Stimulated activated naive CD8-positive, alpha-beta T cell treated with anti-CD3 and anti-CD28 coated beads, Interleukin-15, amount 100 ng/mL, for 72 hours (primary cell): ENCODE measurements around the gene PLGRKT.

Experiments used
- ATAC-seq: fragments of 150-1000 bp; cut with Tn5 transposase; 2 replicates; pipeline ENCODE4 v1.10.0; 2021; ENCODE audit warnings: mild to moderate bottlenecking, moderate library complexity
- DNase-seq, 2 donors: peaks; one replicate each; pipeline ENCODE4 v3.0.0; 2021 to 2022
- H3K27ac Mint-ChIP-seq, 2 donors: one replicate each; pipeline ENCODE4 v1.8.0; 2022; ENCODE audit warnings: mild to moderate bottlenecking in 2 of 2, mixed read lengths in 2 of 2, moderate library complexity in 2 of 2
- H3K27me3 Mint-ChIP-seq: one replicate; pipeline ENCODE4 v1.8.0; 2022; ENCODE audit warnings: mixed read lengths
- H3K4me1 Mint-ChIP-seq: one replicate; pipeline ENCODE4 v1.8.0; 2022; ENCODE audit warnings: mild to moderate bottlenecking, mixed read lengths
- H3K4me3 Mint-ChIP-seq, 2 donors: one replicate each; pipeline ENCODE4 v1.8.0; 2022; ENCODE audit warnings: mild to moderate bottlenecking in 2 of 2, mixed read lengths in 2 of 2, moderate library complexity in 1 of 2
- H3K9me3 Mint-ChIP-seq, 2 donors: one replicate each; pipeline ENCODE4 v1.8.0; 2022; ENCODE audit warnings: mixed read lengths in 2 of 2

Gene PLGRKT

GRCh38 chr9:5388026-5388819, 49.5 kb downstream of the PLGRKT start:
- ATAC-seq (no peak), DNase-seq (no peak)
- H3K4me3 Mint-ChIP-seq = no peak overlapping the region
- H3K27me3 Mint-ChIP-seq = no peaks in the 10 kb centered on the region
- H3K27ac Mint-ChIP-seq = no peak overlapping the region
- H3K9me3 Mint-ChIP-seq = no peaks in the 10 kb centered on the region
- H3K4me1 Mint-ChIP-seq = peaks cover 21% of the 10 kb centered on the region

DNA sequence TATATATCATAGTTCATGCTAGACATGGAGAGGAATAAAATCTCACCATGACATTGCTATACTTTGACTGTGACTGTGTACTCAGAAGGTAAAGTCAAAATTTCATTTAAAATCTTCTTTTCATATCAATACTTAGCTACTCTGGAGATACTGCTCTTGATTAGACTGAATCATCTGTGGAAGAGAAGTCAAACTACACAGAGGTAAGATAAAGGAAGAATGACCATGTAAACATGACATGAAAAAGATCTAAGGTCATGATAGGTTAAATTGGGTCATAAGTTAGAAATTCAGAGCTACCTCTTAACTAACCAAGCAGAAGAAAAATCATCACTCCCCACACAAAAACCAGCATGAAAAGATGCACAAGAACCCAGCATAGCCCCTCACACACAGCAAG, 53.3 kb downstream of the PLGRKT start:
- peak overlapping the region in 1 of 2 donors; percentile 20 for H3K27ac Mint-ChIP-seq
- H3K4me3 Mint-ChIP-seq = no peak overlapping the region
- H3K27me3 Mint-ChIP-seq = no peaks in the 10 kb centered on the region
- H3K9me3 Mint-ChIP-seq = no peaks in the 10 kb centered on the region
- no peak for DNase-seq
- peaks cover 16% of the 10 kb centered on the region for H3K4me1 Mint-ChIP-seq
- ATAC-seq = no peak

DNA sequence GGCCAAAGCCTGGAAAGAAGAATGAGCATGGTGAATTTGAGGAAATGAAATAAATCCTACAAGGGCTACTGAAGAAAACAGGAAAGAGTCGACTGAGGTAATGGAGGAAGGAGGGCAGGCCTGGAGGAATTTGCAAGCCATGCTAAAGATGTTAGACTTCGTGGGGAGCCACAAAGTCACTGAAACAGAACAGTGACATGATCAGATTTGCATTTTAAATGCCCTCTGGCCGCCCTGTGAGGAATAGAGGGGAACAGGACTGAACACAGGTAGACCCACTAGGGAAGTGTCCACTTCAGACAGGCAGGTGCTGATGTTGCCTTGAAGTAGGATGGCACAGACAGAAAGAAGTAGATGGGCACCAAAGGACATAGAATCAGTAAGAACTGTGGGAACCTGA, 55.2 kb downstream of the PLGRKT start:
- no peak for ATAC-seq
- DNase-seq = no peak
- peaks cover 7% of the 10 kb centered on the region for H3K4me1 Mint-ChIP-seq
- no peak overlapping the region for H3K27ac Mint-ChIP-seq
- no peaks in the 10 kb centered on the region for H3K27me3 Mint-ChIP-seq
- no peaks in the 10 kb centered on the region for H3K9me3 Mint-ChIP-seq
- H3K4me3 Mint-ChIP-seq = no peak overlapping the region

GRCh38 chr9:5375790-5376477, 61.8 kb downstream of the PLGRKT start:
- Mint-ChIP-seq H3K4me1 (peaks cover 29% of the 10 kb centered on the region), H3K9me3 (peaks cover 0 to 6% of the 10 kb centered on the region in 2 donors), H3K4me3 (no peak overlapping the region), H3K27ac (peak overlapping the region in 1 of 2 donors; percentile 71), H3K27me3 (no peaks in the 10 kb centered on the region)
- ATAC-seq (peak; percentile 69), DNase-seq (no peak)

DNA sequence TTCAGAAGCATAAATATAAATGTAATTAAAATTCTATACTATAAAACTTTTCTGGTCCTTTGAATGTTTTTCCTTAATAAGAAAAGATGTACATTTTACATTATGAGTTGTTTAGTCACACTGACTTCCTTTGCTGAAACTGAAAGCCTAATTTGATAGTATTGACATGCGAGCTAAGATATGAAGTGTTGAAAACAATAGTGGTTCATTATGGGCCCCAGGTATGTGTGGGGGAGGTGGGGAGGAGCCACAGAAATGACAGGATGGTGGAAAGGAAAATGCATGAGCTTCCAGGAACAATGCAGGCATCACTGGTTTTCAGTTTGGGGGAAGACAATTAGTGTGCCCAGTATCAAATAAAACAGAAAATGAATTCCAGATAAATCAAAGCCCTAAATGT, 62.6 kb downstream of the PLGRKT start:
- ATAC-seq (peak; percentile 93), DNase-seq (peak in 1 of 2 donors; percentile 34)
- no peaks in the 10 kb centered on the region for H3K27me3 Mint-ChIP-seq
- H3K27ac Mint-ChIP-seq = peak overlapping the region in 1 of 2 donors; percentile 49
- H3K4me1 Mint-ChIP-seq = peaks cover 29% of the 10 kb centered on the region
- H3K9me3 Mint-ChIP-seq = peaks cover 0 to 6% of the 10 kb centered on the region in 2 donors
- peak overlapping the region; percentile 46 to 67 for H3K4me3 Mint-ChIP-seq

DNA sequence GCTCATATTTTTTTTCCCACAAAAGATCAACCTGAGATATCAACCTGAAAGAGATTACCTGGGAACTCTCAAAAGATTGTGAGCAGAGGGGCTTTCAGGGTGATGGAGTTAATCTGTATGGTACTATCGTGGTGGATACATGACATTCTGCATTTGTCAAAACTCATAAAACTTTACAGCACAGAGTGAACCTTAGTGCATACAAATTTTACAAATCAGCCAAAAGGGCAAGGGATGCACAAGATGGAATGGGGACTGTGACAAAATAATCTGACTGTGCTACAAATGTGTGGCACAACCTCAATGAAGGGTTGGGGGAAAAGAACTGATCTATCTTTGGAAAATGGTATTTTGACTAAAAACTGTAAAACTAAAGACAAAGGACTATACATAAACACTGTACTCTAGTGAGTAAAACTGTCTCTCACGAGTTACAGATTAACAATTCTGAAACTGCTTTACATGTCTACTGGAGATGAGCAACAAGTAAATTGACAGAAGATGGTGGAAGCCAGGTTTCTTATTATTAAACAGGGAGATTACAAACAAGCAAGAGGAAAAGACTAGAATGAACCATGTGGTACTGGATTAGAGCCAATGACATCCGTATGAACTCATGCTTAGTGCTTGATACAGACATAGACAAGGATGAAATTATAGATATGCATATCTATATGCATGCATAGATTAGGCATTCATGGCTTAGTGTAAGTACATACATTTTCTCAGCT, 73.3 kb downstream of the PLGRKT start:
- H3K27me3 Mint-ChIP-seq = no peaks in the 10 kb centered on the region
- DNase-seq = no peak
- peak; percentile 81 for ATAC-seq
- peak overlapping the region in 1 of 2 donors; percentile 32 for H3K4me3 Mint-ChIP-seq
- H3K27ac Mint-ChIP-seq = no peak overlapping the region
- H3K4me1 Mint-ChIP-seq = peaks cover 8% of the 10 kb centered on the region
- peaks cover 5 to 7% of the 10 kb centered on the region in 2 donors for H3K9me3 Mint-ChIP-seq

GRCh38 chr9:5361326-5362010, 76.3 kb downstream of the PLGRKT start:
- Mint-ChIP-seq H3K4me1 (peaks cover 8% of the 10 kb centered on the region), H3K27ac (no peak overlapping the region), H3K27me3 (no peaks in the 10 kb centered on the region), H3K9me3 (no peaks in the 10 kb centered on the region), H3K4me3 (no peak overlapping the region)
- ATAC-seq = no peak
- no peak for DNase-seq

- H3K27ac Mint-ChIP-seq = no peak overlapping the region
- H3K4me1 Mint-ChIP-seq = peaks cover 8% of the 10 kb centered on the region
Observed at GRCh38 chr9:5360341-5360740, 77.4 kb downstream of the PLGRKT start.

DNA sequence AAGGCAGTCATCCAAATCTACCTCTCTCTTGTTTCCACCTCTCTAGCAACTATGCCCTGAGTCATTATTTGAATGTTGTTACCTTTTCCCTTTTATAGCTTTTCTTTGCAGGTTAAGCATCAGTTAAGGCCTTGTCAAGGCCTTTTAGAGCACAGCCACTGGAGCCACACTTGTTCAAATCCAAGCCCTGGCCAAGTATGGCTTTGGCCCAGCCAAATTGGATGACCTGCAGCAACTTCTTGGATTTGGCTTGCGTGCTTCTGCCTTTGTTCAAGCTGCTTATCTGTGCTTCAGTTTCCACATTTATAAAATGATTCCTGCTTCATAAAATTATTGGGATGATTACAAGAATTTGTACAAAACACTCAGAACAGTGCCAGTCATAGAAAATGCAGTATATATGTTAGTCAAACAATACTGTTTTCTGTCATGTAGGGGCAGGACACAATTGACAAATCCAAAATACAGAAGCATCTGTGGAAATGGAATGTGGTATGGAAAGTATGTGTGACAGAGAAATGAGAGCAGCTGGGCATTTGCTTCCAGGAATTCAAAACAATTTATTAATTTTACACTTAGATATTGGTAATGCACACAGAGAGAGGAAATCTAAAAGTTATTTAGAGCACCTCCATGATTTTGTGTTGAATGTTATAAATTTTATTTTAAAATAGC, 80.2 kb downstream of the PLGRKT start:
- no peaks in the 10 kb centered on the region for H3K9me3 Mint-ChIP-seq
- no peak overlapping the region for H3K4me3 Mint-ChIP-seq
- no peak for DNase-seq
- peaks cover 12% of the 10 kb centered on the region for H3K4me1 Mint-ChIP-seq
- no peak for ATAC-seq
- no peaks in the 10 kb centered on the region for H3K27me3 Mint-ChIP-seq
- H3K27ac Mint-ChIP-seq = no peak overlapping the region

More at GRCh38 chr9:5360341-5360740, 77.4 kb downstream of the PLGRKT start:
- no peaks in the 10 kb centered on the region for H3K9me3 Mint-ChIP-seq
- ATAC-seq (no peak), DNase-seq (no peak)
- H3K27me3 Mint-ChIP-seq = no peaks in the 10 kb centered on the region
- no peak overlapping the region for H3K4me3 Mint-ChIP-seq

GRCh38 chr9:5355817-5356216, 81.9 kb downstream of the PLGRKT start:
- no peak overlapping the region for H3K27ac Mint-ChIP-seq
- H3K27me3 Mint-ChIP-seq = no peaks in the 10 kb centered on the region
- DNase-seq = no peak
- peaks cover 0 to 4% of the 10 kb centered on the region in 2 donors for H3K9me3 Mint-ChIP-seq
- peaks cover 28% of the 10 kb centered on the region for H3K4me1 Mint-ChIP-seq
- H3K4me3 Mint-ChIP-seq = no peak overlapping the region
- no peak for ATAC-seq

- ATAC-seq (no peak), DNase-seq (no peak)
- Mint-ChIP-seq H3K9me3 (peaks cover 2 to 6% of the 10 kb centered on the region in 2 donors), H3K27ac (no peak overlapping the region), H3K4me3 (no peak overlapping the region), H3K4me1 (peaks cover 32% of the 10 kb centered on the region), H3K27me3 (no peaks in the 10 kb centered on the region)
Observed at GRCh38 chr9:5355226-5355625, 82.5 kb downstream of the PLGRKT start.

- Mint-ChIP-seq H3K27me3 (no peaks in the 10 kb centered on the region), H3K27ac (no peak overlapping the region), H3K4me3 (no peak overlapping the region), H3K4me1 (peaks cover 32% of the 10 kb centered on the region), H3K9me3 (peaks cover 9 to 12% of the 10 kb centered on the region in 2 donors)
- DNase-seq = no peak
- no peak for ATAC-seq
Observed at GRCh38 chr9:5354184-5354583, 83.5 kb downstream of the PLGRKT start.

- no peaks in the 10 kb centered on the region for H3K27me3 Mint-ChIP-seq
- peaks cover 32% of the 10 kb centered on the region for H3K4me1 Mint-ChIP-seq
- peak overlapping the region in 1 of 2 donors; percentile 49 for H3K4me3 Mint-ChIP-seq
- H3K27ac Mint-ChIP-seq = no peak overlapping the region
- DNase-seq = no peak
- ATAC-seq = peak; percentile 86
- H3K9me3 Mint-ChIP-seq = peaks cover 10 to 13% of the 10 kb centered on the region in 2 donors
Observed at GRCh38 chr9:5352637-5353248, 85.0 kb downstream of the PLGRKT start.
